ENCODE measurements around the gene SLC22A23.
"Not testable (repeated sequence)": the region's sequence is repeated elsewhere in the genome, so short reads cannot be mapped to it uniquely, and the experiment has no call there.

Gene SLC22A23

GRCh38 chr6:3403238-3404173 is 53.3 kb downstream of the SLC22A23 start:
- no peak for DNase-seq (ENCODE audit: low spot score)

DNA sequence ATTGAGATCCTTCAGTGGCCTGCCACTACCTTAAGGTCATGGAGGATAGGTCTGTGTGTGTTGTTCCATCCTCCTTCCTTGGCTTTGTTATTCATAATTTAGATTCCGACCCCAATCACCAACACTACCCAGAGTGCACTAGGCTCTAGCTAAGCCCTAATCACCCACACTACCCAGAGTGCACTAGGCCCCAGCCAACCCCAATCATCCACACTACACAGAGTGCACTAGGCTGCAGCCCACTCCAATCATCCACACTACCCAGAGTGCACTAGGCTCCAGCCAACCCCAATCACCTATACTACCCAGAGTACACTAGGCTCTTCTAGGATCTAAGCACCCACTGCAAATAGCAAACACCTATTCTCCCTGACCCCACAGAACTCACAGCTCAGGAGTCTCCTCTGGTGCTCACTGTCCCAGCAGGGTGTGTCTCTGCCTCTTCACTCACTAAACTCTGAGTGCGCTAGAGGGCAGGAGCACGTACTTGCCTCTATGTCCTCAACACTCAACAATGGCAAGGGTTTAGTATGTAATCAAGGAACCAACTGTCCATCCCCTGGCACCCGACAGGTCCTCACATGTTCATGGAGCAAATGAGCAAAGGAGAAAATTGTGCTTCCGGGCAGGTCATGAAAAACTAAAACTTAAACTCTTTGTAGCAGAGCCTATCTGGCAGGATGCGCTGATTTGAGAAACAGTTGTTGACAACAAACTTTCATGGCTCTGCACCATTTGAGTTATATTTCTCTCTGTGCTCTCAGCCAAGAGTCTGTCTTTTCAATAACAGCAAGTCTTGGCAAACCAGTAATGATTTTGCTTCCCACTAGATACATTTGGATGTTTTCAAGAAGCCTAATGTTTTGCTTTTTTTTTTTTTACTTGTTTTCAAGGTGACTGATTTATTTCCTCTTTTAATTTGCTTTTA is 54.3 kb downstream of the SLC22A23 start:
- no peak for DNase-seq (ENCODE audit: low spot score)

DNA sequence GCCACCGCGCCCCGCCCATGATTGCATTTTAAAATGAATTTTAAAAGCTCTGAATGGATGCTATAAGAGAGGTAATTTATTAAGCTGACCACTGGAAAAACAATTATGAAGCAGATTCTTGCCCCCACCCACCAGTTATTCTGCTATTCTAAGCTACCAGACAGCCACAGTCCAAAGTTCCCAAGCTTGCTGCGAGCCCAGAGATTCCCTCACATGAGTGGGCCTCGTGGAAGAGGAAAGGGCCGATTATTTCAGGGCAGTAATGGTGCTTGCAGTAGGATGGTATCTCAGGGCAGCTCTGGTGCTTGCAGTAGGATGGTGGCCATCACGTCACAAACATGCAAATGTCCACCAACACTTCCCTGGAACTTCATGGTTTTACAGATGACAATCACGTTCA is 56.7 kb downstream of the SLC22A23 start:
- no peak for DNase-seq (ENCODE audit: low spot score)

DNA sequence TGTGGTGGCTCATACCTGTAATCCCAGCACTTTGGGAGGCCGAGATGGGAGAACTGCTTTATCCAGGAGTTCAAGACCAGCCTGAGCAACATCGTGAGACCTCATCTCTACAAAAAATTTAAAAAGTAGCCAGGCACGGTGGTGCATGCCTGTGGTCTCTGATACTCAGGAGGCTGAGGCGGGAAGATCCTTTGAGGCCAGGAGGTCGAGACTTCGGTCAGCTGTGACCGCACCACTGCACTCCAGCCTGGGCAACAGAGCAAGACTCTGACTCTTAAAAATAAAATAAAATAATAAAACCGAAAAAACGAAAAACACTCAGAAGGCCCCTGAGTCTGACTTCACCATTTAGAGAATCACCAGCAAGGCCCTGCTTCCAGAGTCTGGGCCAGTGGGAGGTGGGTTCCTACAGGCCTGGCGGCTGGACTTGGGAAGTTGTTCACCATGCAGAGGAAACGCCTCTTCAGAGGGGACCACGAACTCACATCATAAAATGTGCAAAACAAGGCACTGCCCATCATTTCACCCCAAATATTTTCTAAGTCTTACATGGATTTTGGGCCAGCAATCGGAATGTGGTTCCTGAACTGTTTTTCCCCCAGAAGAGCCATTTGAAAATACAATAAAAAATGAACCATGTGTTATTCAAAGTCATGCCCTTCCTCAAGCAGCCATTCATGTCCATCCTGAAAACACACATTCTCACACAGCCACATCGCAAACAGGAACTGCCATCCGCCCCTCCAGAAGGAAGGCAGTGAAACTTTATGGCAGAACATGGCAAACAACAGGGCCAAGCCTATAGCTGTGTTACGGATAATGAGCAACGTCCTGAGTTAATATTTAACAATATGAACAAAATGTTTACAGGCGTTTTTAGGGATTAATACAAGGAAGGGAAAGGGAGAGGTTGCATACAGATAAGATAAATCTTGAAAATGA is 57.8 kb downstream of the SLC22A23 start:
- no peak for DNase-seq (ENCODE audit: low spot score)

DNA sequence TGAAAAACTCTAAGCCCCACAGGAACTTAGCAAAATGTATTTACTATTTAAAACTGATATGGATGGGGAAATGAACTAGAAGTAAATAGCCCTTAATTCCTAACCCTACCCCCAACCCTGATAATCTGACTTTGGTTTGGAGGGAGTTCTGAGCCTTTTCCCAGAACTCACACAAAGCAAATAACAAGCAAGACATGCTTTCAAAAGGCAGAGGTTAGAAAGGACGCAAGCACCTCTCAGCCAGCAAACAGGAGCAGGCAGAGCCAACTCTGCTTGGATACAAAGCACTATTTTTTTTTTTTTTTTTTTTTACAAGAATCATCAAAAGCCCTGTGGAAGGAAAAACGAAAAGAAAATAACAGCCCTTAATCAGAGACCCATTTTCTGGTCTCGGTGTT is 58.7 kb downstream of the SLC22A23 start:
- no peak for DNase-seq (ENCODE audit: low spot score)

DNA sequence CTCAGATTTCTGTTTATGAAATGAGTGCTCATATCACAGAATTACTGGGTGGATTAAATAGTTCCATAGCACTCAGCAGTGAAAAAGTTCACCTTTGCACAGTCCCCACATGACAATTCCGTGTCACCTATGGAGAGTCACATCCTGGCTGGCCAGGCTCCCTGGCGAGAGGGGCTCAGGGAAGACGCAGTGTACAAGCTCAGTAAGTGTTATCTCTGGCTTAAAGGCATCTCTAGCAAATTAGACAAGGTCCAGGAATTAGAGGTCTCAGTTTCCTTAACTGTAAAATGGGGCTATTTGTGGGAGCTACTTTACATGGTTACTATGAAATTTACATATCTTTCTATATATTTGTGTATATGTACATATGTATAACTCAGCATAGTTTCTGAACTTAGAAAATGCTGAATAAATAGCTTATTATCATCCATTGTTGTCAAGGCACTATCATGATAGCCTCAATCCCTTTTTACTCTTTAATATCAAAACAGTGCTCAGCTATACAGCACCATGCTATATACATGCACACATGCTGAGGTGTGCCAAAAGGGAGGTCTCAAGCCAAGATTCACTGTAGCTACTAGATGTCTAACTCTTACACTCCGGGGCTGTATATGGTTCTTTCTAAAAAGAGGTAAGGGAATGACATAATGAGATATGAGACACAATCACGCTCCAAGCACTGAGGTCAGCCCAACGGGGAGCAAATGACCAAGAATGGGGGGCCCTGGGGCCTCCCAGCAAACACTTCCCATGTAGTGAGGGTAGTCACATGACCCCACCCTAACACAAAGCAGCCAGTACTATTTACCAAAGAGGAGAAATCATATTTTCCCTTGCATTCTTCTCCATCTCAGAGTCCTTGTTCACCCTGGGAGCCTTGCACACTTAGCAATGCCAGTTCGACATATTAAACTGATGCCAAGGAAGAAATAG is 59.4 kb downstream of the SLC22A23 start:
- no peak for DNase-seq (ENCODE audit: low spot score)

DNA sequence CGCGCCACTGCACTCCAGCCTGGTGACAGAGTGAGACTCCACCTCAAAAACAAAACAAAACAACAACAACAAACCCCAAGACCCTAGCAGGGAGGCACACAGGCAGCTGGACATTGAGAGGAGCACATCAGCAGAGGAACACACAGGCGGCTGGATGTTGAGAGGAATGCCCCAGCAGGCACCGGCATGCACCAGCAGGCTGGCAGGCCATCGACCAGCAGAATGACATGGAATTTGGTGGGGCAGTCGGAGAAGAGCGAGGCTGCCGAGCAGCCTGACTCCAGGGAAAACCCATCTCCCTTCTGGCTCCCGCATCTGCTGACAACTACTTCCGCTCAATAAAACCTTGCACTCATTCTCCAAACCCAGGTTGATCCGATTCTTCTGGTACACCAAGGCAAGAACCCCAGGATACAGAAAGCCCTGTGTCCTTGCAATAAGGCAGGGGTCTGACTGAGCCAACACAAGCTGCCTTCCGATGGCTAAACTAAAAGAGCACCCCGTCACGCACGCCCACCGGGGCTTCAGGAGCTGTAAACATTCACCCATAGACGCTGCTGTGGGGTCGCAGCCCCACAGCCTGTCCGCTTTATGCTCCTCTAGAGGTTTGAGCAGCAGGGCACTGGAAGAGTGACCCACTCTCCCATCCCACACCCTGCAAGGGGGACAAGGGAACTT is 60.2 kb downstream of the SLC22A23 start:
- DNase-seq (ENCODE audit: low spot score) = no peak

DNA sequence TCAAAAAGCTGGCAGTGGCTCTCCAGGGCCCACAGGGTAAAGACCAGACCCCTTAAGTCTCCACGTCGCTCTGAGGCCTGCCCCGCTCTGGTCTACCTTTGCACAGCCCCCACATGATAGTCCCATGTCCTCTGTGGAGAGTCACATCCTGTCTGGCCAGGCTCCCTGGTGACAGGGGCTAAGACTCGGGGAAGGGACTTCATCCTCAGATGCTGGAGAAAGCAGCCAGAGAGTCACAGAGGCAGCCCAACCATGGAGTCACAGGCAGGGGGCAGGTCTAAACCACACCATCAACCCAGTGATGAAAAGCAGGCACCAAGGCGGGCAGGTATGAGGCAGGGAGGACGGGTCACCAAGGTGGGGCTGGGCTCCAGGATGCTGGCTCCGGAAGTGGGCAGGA is 62.2 kb downstream of the SLC22A23 start:
- no peak for DNase-seq (ENCODE audit: low spot score)

DNA sequence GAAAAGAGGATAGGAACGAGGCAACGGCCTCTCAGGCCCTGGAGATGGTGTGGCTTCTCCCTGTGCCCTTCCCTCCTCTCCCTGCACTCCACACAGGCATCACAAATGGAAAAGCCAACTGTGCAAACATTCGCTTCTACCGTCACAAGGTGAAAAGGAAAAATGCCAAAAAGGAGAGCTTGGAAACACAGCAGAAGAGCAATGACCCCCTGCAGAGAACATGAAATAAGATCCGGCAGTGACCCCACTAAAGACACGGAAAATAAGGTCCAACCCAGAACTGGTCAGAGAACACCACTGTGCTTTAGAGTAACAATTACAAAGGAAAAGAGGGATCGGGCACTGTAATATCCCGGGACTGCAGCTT is 63.0 kb downstream of the SLC22A23 start:
- DNase-seq (ENCODE audit: low spot score) = no peak

DNA sequence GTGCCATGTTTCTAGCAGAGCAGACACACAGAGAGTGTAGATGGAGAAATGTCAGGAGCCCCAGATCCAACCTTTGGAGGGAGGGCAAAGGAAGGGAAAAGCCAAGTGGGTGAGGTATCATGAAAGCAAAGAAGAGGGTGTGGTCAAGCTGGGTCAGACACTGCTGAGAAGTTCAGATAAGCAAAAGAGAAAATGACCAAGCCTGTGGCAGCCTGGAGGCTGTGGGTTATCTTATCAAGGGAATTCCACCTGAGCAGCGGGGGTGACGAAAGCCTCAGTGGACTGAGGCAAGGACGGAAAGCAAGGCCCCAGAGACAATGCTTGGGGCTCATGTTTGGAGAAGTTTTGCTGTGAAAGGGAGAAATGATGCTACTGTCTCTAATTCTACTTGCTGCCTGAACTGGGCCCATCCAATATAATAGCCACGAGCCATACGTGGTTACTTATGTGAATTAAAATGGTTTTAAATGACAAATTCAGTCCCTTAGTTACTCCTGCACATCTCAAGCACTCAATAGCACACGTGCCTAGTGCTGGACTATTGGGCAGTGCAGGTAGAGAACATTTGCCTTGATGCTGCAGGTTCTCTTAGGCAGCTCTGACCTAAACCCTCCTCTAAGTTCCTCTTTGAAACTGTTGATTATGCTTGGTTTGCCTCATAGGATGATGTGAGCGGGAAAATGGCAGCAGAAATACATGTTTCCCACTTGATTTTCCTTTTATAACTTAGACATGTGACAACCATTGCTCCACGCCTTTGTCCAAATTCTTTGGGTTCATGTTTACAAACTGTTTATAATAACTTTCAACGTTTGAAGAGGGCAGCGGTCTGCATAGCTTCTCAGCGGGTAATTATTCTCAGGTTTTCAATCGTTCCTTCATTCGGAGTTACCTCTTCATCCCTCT is 63.7 kb downstream of the SLC22A23 start:
- DNase-seq (ENCODE audit: low spot score) = no peak

- DNase-seq (ENCODE audit: low spot score) = no peak
Observed at GRCh38 chr6:3391902-3392458, 64.9 kb downstream of the SLC22A23 start.

DNA sequence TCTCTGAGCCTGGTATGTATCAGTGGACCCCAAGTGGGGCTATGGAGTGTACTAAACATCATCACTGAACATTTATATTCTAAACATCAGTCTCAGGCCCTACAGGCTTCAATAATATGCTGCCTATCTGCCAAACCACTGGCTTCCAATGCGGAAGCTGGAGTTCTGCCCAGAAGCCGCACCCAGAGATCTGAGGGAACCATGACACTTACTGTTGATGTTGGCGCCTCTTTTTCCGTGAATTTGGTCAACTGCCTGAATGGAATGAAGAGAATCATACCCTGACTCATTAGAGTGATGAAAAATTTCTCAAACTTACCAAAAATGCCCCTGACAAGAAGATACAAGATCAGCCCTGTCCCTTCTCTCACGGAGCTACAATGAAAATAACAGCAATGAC is 66.2 kb downstream of the SLC22A23 start:
- DNase-seq (ENCODE audit: low spot score) = no peak

DNA sequence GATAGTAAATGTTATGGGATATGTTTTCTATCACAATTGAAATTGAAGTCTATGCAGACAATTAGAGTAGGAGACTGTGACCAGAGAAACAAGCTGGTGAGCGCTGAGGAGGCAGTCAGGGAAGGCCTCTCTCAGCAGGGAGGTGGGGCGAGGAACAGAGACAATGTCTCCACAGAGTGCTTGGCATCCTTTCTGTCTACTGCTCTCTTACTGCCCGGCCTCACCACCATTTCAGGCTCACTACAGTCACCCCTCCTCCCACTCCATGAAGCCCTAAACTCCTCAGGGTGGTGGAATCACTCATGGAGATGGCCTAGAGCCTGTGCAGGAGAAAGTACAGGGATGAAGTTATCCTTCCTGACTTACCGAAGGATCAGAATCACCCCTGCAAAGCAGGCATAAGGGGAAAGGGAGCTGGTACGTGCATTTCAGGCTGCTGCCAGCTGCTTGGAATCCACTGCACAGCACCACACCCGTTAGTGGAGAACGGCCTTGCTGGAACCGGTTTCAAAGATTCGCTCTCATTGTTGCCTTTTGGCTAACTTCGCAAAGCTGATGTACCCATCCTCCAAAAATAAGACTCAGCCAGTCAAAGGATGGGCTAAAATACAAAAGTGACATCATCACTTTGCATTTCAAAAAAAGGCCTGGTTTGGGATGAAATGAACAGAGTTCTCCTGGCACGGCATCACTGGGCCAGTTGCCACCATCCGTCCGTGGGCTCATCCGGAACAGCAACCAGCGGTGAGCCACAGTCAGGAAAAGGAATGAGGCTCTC is 67.3 kb downstream of the SLC22A23 start:
- DNase-seq (ENCODE audit: low spot score) = no peak

GRCh38 chr6:3388786-3389185 is 68.1 kb downstream of the SLC22A23 start:
- DNase-seq (ENCODE audit: low spot score) = no peak

DNA sequence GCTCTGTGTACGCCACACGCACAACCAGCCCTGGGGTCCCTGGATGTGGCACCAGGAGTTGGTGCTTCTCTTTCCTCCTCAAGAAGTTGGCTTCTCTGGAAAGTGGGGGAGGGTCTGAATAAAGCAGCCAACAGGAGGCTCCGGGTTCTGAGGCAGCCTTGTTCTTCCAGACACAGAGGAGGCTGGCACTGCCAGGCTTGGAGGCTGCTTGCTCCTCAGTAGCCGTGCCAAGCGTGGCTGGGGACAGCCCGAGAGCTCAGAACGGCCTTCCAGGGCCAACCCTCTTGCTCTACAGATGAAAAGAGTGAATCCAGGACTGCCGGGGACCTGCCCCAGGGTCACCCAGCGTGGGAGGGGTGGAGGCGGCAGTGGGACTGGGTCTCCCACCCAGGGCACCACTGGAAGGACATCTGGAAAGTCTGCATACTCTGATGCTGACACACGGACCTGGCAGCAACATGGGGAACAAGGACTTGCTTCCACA is 70.4 kb downstream of the SLC22A23 start:
- no peak for DNase-seq (ENCODE audit: low spot score)

DNA sequence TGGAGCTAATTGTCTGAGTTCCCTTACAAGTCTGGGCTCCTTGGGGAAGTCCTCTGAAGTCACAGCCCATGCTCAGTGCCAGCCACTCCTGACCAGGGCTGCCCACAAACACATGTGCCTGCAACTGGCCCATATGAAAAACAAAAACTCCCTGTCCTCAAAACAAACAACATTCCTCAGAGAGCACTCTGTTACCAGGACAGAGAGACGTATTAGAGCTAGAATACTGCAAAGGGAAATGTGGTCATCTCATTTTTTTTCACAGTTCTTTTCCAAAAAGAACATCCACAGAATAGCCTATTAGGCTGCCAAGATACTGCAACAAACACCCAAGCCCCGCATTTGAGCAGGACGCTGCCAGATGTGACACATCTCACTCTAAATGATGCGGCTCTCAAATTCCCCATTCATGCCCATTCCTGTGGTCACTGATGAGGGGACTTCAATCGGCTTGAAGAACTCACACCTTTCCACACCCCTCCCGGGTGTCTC is 71.1 kb downstream of the SLC22A23 start:
- DNase-seq (ENCODE audit: low spot score) = no peak

- DNase-seq (ENCODE audit: low spot score) = not testable (repeated sequence)
Observed at GRCh38 chr6:3385181-3385580, 71.7 kb downstream of the SLC22A23 start.
